ENCODE measurements around the gene IFT20.

DNA sequence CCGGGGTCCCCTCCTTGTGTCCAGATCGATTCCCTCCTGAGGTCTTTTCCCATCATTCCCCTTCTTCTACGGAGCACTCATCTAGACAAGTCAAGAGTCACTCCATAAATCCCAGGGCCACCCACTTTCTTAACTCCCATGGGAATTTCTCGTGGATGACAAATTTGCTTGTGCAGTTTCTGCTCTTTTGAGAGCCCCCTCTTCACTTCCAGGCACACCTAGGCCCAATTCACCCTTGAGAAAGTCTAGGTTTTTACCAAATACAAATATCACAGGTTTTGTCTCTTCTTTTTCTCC is 22.6 kb upstream of the IFT20 start:
- TF ChIP-seq POLR2A (IDR thresholded peaks at IDR 0.05; ENCODE audit: low read length) (no peak), GATA1 (IDR thresholded peaks at IDR 0.05; ENCODE audit: low read depth, low read length) (no peak)
